ENCODE data around the gene IL17RA. TPM values are rescaled to one million over a fixed set of nuclear protein-coding genes. Genes with fewer than 3 reads are reported as not detected.

Gene IL17RA
- polyA plus RNA-seq, 1 donor from 2014 or later: 0.52 TPM

- Histone ChIP-seq H4K20me1 (ENCODE audit: insufficient read depth) (no peaks in the 10 kb centered on the region), H2AFZ (ENCODE audit: low read depth, low read length) (no peak overlapping the region), H3K27ac (ENCODE audit: low read length) (no peak overlapping the region), H3K27me3 (ENCODE audit: insufficient read depth, low read depth, low read length) (no peaks in the 10 kb centered on the region), H3K4me3 (ENCODE audit: low read length) (no peak overlapping the region), H3K9ac (ENCODE audit: low read length) (no peak overlapping the region), H3K36me3 (ENCODE audit: insufficient read depth, low read length) (no peaks in the 10 kb centered on the region), H3K79me2 (replicated peaks; ENCODE audit: insufficient read depth, low read length) (no peaks in the 10 kb centered on the region), H3K4me2 (ENCODE audit: low read length) (no peak overlapping the region), H3K9me2 (ENCODE audit: insufficient read depth, low read length) (no peaks in the 10 kb centered on the region), H3K9me3 (ENCODE audit: low read length) (no peaks in the 10 kb centered on the region), H3F3A (ENCODE audit: insufficient read depth, low read length, poor library complexity, severe bottlenecking) (no peaks in the 10 kb centered on the region)
- no peak for TF ChIP-seq EP300 (conservative IDR thresholded peaks at IDR 0.05; ENCODE audit: poor library complexity, severe bottlenecking)
- TF ChIP-seq EZH2 (IDR thresholded peaks at IDR 0.05; ENCODE audit: borderline replicate concordance, insufficient read depth, low read length, poor library complexity, severe bottlenecking): no peak
- TF ChIP-seq REST (IDR thresholded peaks at IDR 0.05; ENCODE audit: borderline replicate concordance): no peak
- TF ChIP-seq RAD21 (conservative IDR thresholded peaks at IDR 0.05): no peak
- no peak for TF ChIP-seq MXI1 (conservative IDR thresholded peaks at IDR 0.05; ENCODE audit: poor library complexity, severe bottlenecking)
- TF ChIP-seq TAF1 (IDR thresholded peaks at IDR 0.05; ENCODE audit: low read depth): no peak
- TF ChIP-seq CTCF (IDR thresholded peaks at IDR 0.05; ENCODE audit: poor library complexity, severe bottlenecking): no peak
- no peak for TF ChIP-seq SMC3 (conservative IDR thresholded peaks at IDR 0.05; ENCODE audit: poor library complexity)
- TF ChIP-seq POLR2AphosphoS5 (IDR thresholded peaks at IDR 0.05): no peak
Observed at GRCh38 chr22:17149076-17149815, 64.4 kb downstream of the IL17RA start.

- Histone ChIP-seq H3K9ac (ENCODE audit: low read length) (no peak overlapping the region), H3K27ac (ENCODE audit: low read length) (no peak overlapping the region), H3K36me3 (ENCODE audit: insufficient read depth, low read length) (no peaks in the 10 kb centered on the region), H2AFZ (ENCODE audit: low read depth, low read length) (no peak overlapping the region), H3K4me2 (ENCODE audit: low read length) (no peak overlapping the region), H3K9me3 (ENCODE audit: low read length) (no peaks in the 10 kb centered on the region), H3F3A (ENCODE audit: insufficient read depth, low read length, poor library complexity, severe bottlenecking) (no peaks in the 10 kb centered on the region), H3K9me2 (ENCODE audit: insufficient read depth, low read length) (no peaks in the 10 kb centered on the region), H3K4me3 (ENCODE audit: low read length) (no peak overlapping the region), H3K79me2 (replicated peaks; ENCODE audit: insufficient read depth, low read length) (peaks cover 10% of the 10 kb centered on the region), H3K27me3 (ENCODE audit: insufficient read depth, low read depth, low read length) (no peaks in the 10 kb centered on the region), H4K20me1 (ENCODE audit: insufficient read depth) (no peaks in the 10 kb centered on the region)
- TF ChIP-seq MXI1 (conservative IDR thresholded peaks at IDR 0.05; ENCODE audit: poor library complexity, severe bottlenecking) (no peak), EZH2 (IDR thresholded peaks at IDR 0.05; ENCODE audit: borderline replicate concordance, insufficient read depth, low read length, poor library complexity, severe bottlenecking) (no peak), POLR2AphosphoS5 (IDR thresholded peaks at IDR 0.05) (no peak), SMC3 (conservative IDR thresholded peaks at IDR 0.05; ENCODE audit: poor library complexity) (no peak), TAF1 (IDR thresholded peaks at IDR 0.05; ENCODE audit: low read depth) (no peak), CTCF (IDR thresholded peaks at IDR 0.05; ENCODE audit: poor library complexity, severe bottlenecking) (no peak), RAD21 (conservative IDR thresholded peaks at IDR 0.05) (no peak), REST (IDR thresholded peaks at IDR 0.05; ENCODE audit: borderline replicate concordance) (no peak), EP300 (conservative IDR thresholded peaks at IDR 0.05; ENCODE audit: poor library complexity, severe bottlenecking) (no peak)
Observed at GRCh38 chr22:17152340-17152739, 67.5 kb downstream of the IL17RA start.
